Mesendoderm (in vitro differentiated cells): ENCODE data around the gene IL17C. TPM values are rescaled to one million over a fixed set of nuclear protein-coding genes. Genes with fewer than 3 reads are reported as not detected.

Source experiments
- DNase-seq: peaks from one replicate; pipeline ENCODE4 v3.0.0; 2013
- H2AK5ac ChIP-seq: 2 replicates; pipeline ENCODE4 v1.6.1; 2013; ENCODE audit warnings: low read length, inconsistent platforms
- H2BK120ac ChIP-seq: 2 replicates; pipeline ENCODE4 v1.6.1; 2013; ENCODE audit warnings: low read depth, mild to moderate bottlenecking, low read length, moderate library complexity, mixed read lengths
- H2BK15ac ChIP-seq: replicated peaks from 2 replicates; pipeline ENCODE4 v1.6.1; 2013; ENCODE audit warnings: low read depth, mild to moderate bottlenecking, moderate library complexity
- H2BK5ac ChIP-seq: 2 replicates; pipeline ENCODE4 v1.6.1; 2013; ENCODE audit warnings: low read length, inconsistent platforms
- H3K18ac ChIP-seq: 2 replicates; pipeline ENCODE4 v1.6.1; 2013; ENCODE audit warnings: mild to moderate bottlenecking, low read length, mixed read lengths
- H3K23ac ChIP-seq: one replicate; pipeline ENCODE4 v1.6.1; 2013; ENCODE audit warnings: low read length
- H3K27ac ChIP-seq: 2 replicates; pipeline ENCODE4 v1.5.1; 2013; ENCODE audit warnings: low read depth, mild to moderate bottlenecking, inconsistent platforms, low read length, moderate library complexity
- H3K27me3 ChIP-seq: 2 replicates; pipeline ENCODE4 v1.6.1; 2013; ENCODE audit warnings: low read length, control low read depth, mild to moderate bottlenecking, inconsistent platforms; ENCODE audit not compliant: insufficient read depth, poor library complexity
- H3K36me3 ChIP-seq: 2 replicates; pipeline ENCODE4 v1.6.1; 2013; ENCODE audit warnings: low read length, inconsistent platforms; ENCODE audit not compliant: control insufficient read depth, insufficient read depth
- H3K4ac ChIP-seq: one replicate; pipeline ENCODE4 v1.6.1; 2013; ENCODE audit warnings: low read depth, mild to moderate bottlenecking, low read length, moderate library complexity
- H3K4me1 ChIP-seq: 2 replicates; pipeline ENCODE4 v1.6.1; 2013; ENCODE audit warnings: low read depth, low read length, inconsistent platforms; ENCODE audit not compliant: control insufficient read depth
- H3K4me2 ChIP-seq: 2 replicates; pipeline ENCODE4 v1.6.1; 2013; ENCODE audit warnings: low read length
- H3K4me3 ChIP-seq: 2 replicates; pipeline ENCODE4 v1.5.1; 2013; ENCODE audit warnings: mild to moderate bottlenecking, low read length
- H3K56ac ChIP-seq: one replicate; pipeline ENCODE4 v1.6.1; 2013; ENCODE audit warnings: low read length
- H3K79me1 ChIP-seq: 2 replicates; pipeline ENCODE4 v1.6.1; 2013; ENCODE audit warnings: low read length, inconsistent platforms
- H3K79me2 ChIP-seq: 2 replicates; pipeline ENCODE4 v1.6.1; 2013; ENCODE audit warnings: mild to moderate bottlenecking, low read length; ENCODE audit not compliant: control insufficient read depth, insufficient read depth
- H3K9ac ChIP-seq: 2 replicates; pipeline ENCODE4 v1.6.1; 2013; ENCODE audit warnings: low read length, inconsistent platforms
- H4K5ac ChIP-seq: one replicate; pipeline ENCODE4 v1.6.1; 2013; ENCODE audit warnings: low read length
- H4K8ac ChIP-seq: one replicate; pipeline ENCODE4 v1.6.1; 2013; ENCODE audit warnings: low read depth, mild to moderate bottlenecking, control low read depth, low read length, moderate library complexity
- WGBS: extraction: QIAGEN DNeasy Blood & Tissue Kit; methylation state at CpG from one replicate; pipeline ENCODE4 v1.1.7; 2013; ENCODE audit warnings: low lambda C conversion rate, missing lambda C conversion rate; ENCODE audit not compliant: insufficient coverage; ENCODE audit errors: extremely low coverage; 5-methylcytosine and 5-hydroxymethylcytosine counted together
- polyA plus RNA-seq, 2 experiments: library from polyadenylated mRNA; stranded (reverse); fragments of 200-250 nt; gene quantifications; one replicate each; pipeline ENCODE4 v1.2.3, GENCODE V29; 2013

Gene IL17C, protein sequence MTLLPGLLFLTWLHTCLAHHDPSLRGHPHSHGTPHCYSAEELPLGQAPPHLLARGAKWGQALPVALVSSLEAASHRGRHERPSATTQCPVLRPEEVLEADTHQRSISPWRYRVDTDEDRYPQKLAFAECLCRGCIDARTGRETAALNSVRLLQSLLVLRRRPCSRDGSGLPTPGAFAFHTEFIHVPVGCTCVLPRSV
- 0.15 TPM for polyA plus RNA-seq (2013, experiment 1 of 2)
- polyA plus RNA-seq (2013, experiment 2 of 2) = 0.21 TPM

- Histone ChIP-seq H3K4me1 (no peaks in the 10 kb centered on the region), H3K18ac (no peak within 1 kb of the TSS), H2BK5ac (no peak within 1 kb of the TSS), H2BK15ac (no peak within 1 kb of the TSS), H2BK120ac (no peak within 1 kb of the TSS), H3K4me2 (no peak within 1 kb of the TSS), H3K27ac (no peak within 1 kb of the TSS), H3K79me2 (no peaks in the 10 kb centered on the region), H3K9ac (no peak within 1 kb of the TSS), H3K27me3 (peaks cover 7% of the 10 kb centered on the region), H3K4ac (no peak within 1 kb of the TSS), H3K36me3 (no peaks in the 10 kb centered on the region), H3K56ac (no peak within 1 kb of the TSS), H3K4me3 (no peak within 1 kb of the TSS), H3K23ac (no peak within 1 kb of the TSS), H2AK5ac (no peak within 1 kb of the TSS), H4K5ac (no peak within 1 kb of the TSS), H3K79me1 (no peaks in the 10 kb centered on the region), H4K8ac (no peak within 1 kb of the TSS)
- no CpG with 5 or more reads among the region's 27 CpGs for WGBS
- DNase-seq = no peak
Measured at GRCh38 chr16:88638323-88639230, at the start of gene IL17C. Gene IL17C (plus strand): TSS chr16:88638572. CDS start chr16:88638642, 70 bp downstream.

- H3K4me1 ChIP-seq = no peaks in the 10 kb centered on the region
- H3K27ac ChIP-seq = no peak overlapping the region
- no peak overlapping the region for H2BK15ac ChIP-seq
- peaks cover 10% of the 10 kb centered on the region for H3K79me2 ChIP-seq
- H3K36me3 ChIP-seq = peaks cover 3% of the 10 kb centered on the region
- H3K27me3 ChIP-seq = no peaks in the 10 kb centered on the region
- no peak overlapping the region for H2BK120ac ChIP-seq
- no peak overlapping the region for H4K5ac ChIP-seq
- no CpG with 5 or more reads among the region's 6 CpGs for WGBS
- no peak overlapping the region for H3K4ac ChIP-seq
- no peak overlapping the region for H2AK5ac ChIP-seq
- H3K79me1 ChIP-seq = peaks cover 14% of the 10 kb centered on the region
- H3K56ac ChIP-seq = no peak overlapping the region
- H3K18ac ChIP-seq = no peak overlapping the region
- no peak overlapping the region for H4K8ac ChIP-seq
- DNase-seq = no peak
- no peak overlapping the region for H2BK5ac ChIP-seq
- H3K9ac ChIP-seq = no peak overlapping the region
- no peak overlapping the region for H3K23ac ChIP-seq
- H3K4me3 ChIP-seq = no peak overlapping the region
- H3K4me2 ChIP-seq = no peak overlapping the region
Measured at GRCh38 chr16:88588754-88589153, 49.6 kb upstream of the IL17C start.

DNA sequence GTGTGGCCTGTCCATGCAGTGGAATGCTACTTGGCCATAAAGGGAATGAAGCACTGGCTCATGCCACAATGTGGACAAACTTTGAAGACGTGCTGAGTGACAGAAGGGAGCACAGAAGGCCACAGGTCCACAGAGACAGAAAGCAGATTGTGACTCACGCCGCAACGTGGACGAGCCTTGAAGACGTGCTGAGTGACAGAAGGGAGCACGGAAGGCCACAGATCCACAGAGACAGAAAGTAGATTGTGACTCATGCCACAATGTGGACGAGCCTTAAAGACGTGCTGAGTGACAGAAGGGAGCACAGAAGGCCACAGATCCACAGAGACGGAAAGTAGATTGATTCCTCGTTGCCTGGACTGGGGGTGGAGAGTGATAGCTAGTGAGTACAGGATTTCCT is 48.9 kb upstream of the IL17C start:
- Histone ChIP-seq H3K23ac (no peak overlapping the region), H3K4me2 (no peak overlapping the region), H3K79me2 (peaks cover 9% of the 10 kb centered on the region), H3K27me3 (no peaks in the 10 kb centered on the region), H3K36me3 (peaks cover 3% of the 10 kb centered on the region), H3K4me3 (no peak overlapping the region), H3K18ac (no peak overlapping the region), H3K27ac (no peak overlapping the region), H4K8ac (no peak overlapping the region), H2BK15ac (no peak overlapping the region), H3K4ac (no peak overlapping the region), H2AK5ac (no peak overlapping the region), H3K79me1 (peaks cover 14% of the 10 kb centered on the region), H3K9ac (no peak overlapping the region), H4K5ac (no peak overlapping the region), H2BK5ac (no peak overlapping the region), H2BK120ac (no peak overlapping the region), H3K56ac (no peak overlapping the region), H3K4me1 (no peaks in the 10 kb centered on the region)
- no peak for DNase-seq
- WGBS = no CpG with 5 or more reads among the region's 11 CpGs

- H3K79me1 ChIP-seq = peaks cover 6% of the 10 kb centered on the region
- no peak overlapping the region for H3K27ac ChIP-seq
- no peak overlapping the region for H3K4me2 ChIP-seq
- H2AK5ac ChIP-seq = no peak overlapping the region
- H2BK15ac ChIP-seq = no peak overlapping the region
- no peak overlapping the region for H3K4ac ChIP-seq
- H3K36me3 ChIP-seq = peaks cover 3% of the 10 kb centered on the region
- H3K79me2 ChIP-seq = no peaks in the 10 kb centered on the region
- H3K9ac ChIP-seq = no peak overlapping the region
- no peak overlapping the region for H3K18ac ChIP-seq
- H4K8ac ChIP-seq = no peak overlapping the region
- DNase-seq = no peak
- H2BK5ac ChIP-seq = no peak overlapping the region
- no peaks in the 10 kb centered on the region for H3K4me1 ChIP-seq
- H4K5ac ChIP-seq = no peak overlapping the region
- no peak overlapping the region for H3K4me3 ChIP-seq
- H3K56ac ChIP-seq = no peak overlapping the region
- H3K27me3 ChIP-seq = no peaks in the 10 kb centered on the region
- no CpG with 5 or more reads among the region's 10 CpGs for WGBS
- no peak overlapping the region for H2BK120ac ChIP-seq
- no peak overlapping the region for H3K23ac ChIP-seq
Measured at GRCh38 chr16:88591577-88592021, 46.8 kb upstream of the IL17C start.

DNA sequence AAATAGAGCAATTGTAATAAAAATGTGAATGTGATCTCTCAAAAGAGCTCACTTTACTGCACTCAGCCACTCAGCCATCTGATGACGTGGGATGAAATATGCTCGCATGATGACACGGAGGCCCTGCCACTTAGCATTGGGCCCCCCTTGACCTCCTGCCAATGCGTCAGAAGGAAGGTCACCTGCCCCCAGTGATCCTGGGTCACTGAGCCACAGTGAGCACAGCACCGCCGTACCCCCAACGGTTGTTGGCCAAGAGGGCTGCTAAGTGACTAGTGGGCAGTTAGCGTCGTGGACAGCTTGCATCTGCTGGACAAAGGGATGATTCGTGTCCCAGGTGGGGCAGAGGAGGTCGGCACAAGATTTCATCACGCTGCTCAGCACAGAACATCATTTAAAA is 45.3 kb upstream of the IL17C start:
- Histone ChIP-seq H2BK15ac (no peak overlapping the region), H4K8ac (no peak overlapping the region), H3K79me2 (no peaks in the 10 kb centered on the region), H2BK120ac (no peak overlapping the region), H3K4me3 (no peak overlapping the region), H3K27ac (no peak overlapping the region), H4K5ac (no peak overlapping the region), H2BK5ac (no peak overlapping the region), H3K4me2 (no peak overlapping the region), H3K36me3 (peaks cover 3% of the 10 kb centered on the region), H3K18ac (no peak overlapping the region), H3K9ac (no peak overlapping the region), H2AK5ac (no peak overlapping the region), H3K79me1 (peaks cover 6% of the 10 kb centered on the region), H3K4me1 (no peaks in the 10 kb centered on the region), H3K4ac (no peak overlapping the region), H3K27me3 (no peaks in the 10 kb centered on the region), H3K56ac (no peak overlapping the region), H3K23ac (no peak overlapping the region)
- WGBS = no CpG with 5 or more reads among the region's 12 CpGs
- no peak for DNase-seq
